HG02885 (cell line): ENCODE measurements around the gene SNAI1.
"Not testable (repeated sequence)": the region's sequence is repeated elsewhere in the genome, so short reads cannot be mapped to it uniquely, and the experiment has no call there.

Source experiments
- ATAC-seq: cut with Tn5 transposase; IDR thresholded peaks from one replicate; pipeline ENCODE4 v1.9.1; 2021; ENCODE audit warnings: mild to moderate bottlenecking; ENCODE audit not compliant: unreplicated experiment, poor library complexity

The SNAI1 gene

GRCh38 chr20:49982346-49983122 lies at the start of gene SNAI1:
Gene SNAI1, plus strand, starts transcription at chr20:49982980. Its CDS starts 80 bp downstream, at chr20:49983060.
- ATAC-seq = peak; percentile 81

- ATAC-seq = no peak
Measured at GRCh38 chr20:49935746-49936152, 47.0 kb upstream of the SNAI1 start.

DNA sequence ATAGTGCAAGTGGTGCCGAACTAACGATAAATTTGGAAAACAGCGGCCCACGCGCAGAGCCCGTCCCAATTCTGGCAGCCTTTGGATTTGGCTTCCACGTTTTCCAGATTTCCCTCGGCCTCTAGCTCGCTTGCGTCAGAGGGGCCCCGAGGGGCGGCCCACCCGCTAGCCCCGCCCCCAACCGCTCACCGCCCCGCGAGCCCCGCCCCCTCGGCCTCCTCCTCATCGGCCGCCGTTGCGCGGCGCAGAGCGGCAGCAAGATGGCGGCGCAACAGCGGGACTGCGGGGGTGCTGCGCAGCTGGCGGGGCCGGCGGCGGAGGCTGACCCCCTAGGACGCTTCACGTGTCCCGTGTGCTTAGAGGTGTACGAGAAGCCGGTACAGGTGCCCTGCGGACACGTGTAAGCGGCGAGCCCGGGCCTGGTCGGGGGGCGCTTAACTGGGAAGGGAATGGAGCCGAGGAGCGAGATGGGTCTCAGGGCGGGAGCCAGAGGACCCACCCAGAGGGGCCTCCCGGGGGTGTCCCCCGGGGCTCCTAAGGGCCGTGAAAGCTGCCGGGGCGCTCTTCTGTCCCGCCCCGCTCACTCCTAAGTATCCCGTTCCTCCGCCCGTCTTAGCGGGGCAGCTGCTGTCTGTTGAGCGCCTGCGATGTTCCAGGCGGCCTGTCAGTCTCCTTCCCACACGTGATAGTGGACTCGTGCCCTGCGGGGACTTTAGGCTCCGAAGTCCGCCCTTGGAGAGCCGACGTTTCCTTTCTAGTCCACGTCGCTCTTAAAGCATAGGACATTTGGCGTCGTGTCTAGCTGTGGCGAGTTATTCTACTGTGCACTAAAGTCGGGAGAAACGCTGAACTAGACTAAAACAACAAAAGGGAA lies 46.4 kb upstream of the SNAI1 start, which contains the start of gene RNF114:
Gene RNF114 (plus strand): TSS at position 245 of the 874 bp plus-strand sequence. CDS start 16 bp downstream, at position 261.
- ATAC-seq = peak; percentile 77

- peak; percentile 3 for ATAC-seq
Measured at GRCh38 chr20:49937027-49937929, 45.5 kb upstream of the SNAI1 start.

GRCh38 chr20:49938173-49939163 lies 44.3 kb upstream of the SNAI1 start:
- no peak for ATAC-seq

DNA sequence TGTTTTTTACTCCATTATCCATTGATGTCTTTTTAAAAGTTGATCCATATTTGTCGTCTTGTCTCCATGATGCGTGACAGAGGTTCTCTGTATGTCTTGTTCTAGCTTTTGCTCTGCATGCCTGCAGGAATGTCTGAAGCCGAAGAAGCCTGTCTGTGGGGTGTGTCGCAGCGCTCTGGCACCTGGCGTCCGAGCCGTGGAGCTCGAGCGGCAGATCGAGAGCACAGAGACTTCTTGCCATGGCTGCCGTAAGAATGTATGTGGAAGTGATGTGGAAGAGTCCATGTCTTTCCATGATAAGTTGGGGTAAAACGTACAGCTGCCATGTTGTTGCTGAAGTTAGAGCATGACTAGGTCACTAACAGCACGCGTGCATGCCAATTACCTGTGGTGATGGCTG lies 41.3 kb upstream of the SNAI1 start:
- ATAC-seq = no peak

GRCh38 chr20:49942303-49942702 lies 40.5 kb upstream of the SNAI1 start:
- ATAC-seq = no peak

DNA sequence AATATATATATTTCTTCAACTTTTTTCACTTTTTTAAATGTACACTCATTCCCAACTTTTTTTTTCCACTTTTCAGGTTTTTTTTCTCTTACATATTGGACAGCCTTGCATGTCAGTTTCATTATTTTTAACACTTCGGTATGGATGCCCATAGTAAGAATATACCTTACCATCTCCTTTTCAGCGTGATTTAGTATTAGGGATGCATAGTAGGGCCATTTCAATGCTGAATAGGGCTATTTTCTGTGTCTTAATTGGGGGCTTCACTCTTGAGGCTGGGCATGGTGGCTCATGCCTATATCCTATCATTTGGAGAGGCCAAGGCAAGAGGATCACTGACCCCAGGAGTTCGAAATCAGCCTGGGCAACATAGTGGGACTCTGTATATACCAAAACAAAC lies 39.8 kb upstream of the SNAI1 start:
- no peak for ATAC-seq

GRCh38 chr20:49945306-49945700 lies 37.5 kb upstream of the SNAI1 start:
- no peak for ATAC-seq

- no peak for ATAC-seq
Measured at GRCh38 chr20:49945701-49946477, 36.9 kb upstream of the SNAI1 start.

GRCh38 chr20:49948178-49948577 lies 34.6 kb upstream of the SNAI1 start:
- ATAC-seq = no peak

GRCh38 chr20:49948809-49949507 lies 33.8 kb upstream of the SNAI1 start:
- no peak for ATAC-seq

GRCh38 chr20:49951151-49951550 lies 31.6 kb upstream of the SNAI1 start:
- no peak for ATAC-seq

DNA sequence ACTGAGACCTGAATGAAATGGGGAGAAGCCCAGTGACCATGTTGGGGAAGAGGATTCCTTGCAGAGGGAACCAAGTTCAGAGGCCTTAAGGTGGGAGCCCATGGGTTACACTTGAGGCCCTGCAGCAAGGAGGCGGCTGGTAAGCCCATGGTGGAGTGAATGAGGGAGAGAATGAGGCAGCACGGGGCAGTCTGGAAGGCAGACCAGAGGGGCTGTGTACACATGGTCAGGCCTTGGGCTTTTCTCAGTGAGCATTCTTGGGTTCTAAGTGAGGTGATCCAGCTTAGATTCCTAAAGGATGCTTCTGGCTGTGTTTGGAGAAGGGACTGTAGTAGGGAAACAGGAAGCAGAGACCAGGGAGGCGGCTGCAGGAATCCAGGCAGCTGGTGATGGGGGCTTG lies 27.6 kb upstream of the SNAI1 start:
- no peak for ATAC-seq

GRCh38 chr20:49955830-49956396 lies 26.9 kb upstream of the SNAI1 start:
- not testable (repeated sequence) for ATAC-seq

DNA sequence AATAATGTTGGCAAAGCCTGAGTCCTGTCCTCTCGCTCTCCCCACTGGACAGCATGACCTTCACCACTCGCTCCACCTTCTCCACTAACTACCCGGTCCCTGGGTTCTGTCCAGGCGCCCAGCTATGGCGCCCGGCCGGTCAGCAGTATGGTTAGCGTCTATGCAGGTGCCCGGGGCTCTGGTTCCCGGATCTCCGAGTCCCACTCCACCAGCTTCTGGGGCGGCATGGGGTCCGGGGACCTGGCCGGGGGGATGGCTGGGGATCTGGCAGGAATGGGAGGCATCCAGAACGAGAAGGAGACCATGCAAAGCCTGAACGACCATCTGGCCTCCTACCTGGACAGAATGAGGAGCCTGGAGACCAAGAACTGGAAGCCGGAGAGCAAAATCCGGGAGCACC lies 26.1 kb upstream of the SNAI1 start:
- ATAC-seq = no peak
